ENCODE measurements around the gene LANCL3.
A peak's percentile ranks its signal among the peaks of the same experiment; 100 is the strongest.
"Not testable (repeated sequence)": the region's sequence is repeated elsewhere in the genome, so short reads cannot be mapped to it uniquely, and the experiment has no call there.

LANCL3 gene

DNA sequence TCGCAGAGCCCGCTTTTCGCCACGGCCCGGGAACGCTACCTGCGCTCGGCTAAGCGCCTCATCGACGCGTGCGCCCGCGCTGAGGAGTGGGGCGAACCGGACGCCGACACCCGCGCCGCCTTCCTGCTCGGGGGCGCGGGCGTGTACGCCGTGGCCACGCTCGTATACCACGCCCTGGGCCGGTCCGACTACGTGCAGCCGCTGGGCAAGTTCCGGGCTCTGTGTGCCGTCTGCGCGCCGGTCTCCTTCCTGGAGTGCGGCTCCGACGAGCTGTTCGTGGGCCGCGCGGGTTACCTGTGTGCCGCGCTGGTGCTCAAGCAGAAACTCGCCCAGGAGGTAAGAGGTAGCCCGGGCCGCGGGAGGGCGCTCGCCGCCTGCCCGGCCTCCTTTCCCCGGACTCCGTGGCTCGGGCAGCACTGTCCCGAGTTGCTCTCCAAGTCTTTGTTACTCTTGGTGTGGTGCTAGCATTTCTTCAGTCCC, 687 bp downstream of the LANCL3 start:
- peak overlapping the region; percentile 20 for H3K4me3 ChIP-seq (ENCODE audit: low read depth, low read length)
- not testable (repeated sequence) for DNase-seq (ENCODE audit: low read depth, low spot score)

DNA sequence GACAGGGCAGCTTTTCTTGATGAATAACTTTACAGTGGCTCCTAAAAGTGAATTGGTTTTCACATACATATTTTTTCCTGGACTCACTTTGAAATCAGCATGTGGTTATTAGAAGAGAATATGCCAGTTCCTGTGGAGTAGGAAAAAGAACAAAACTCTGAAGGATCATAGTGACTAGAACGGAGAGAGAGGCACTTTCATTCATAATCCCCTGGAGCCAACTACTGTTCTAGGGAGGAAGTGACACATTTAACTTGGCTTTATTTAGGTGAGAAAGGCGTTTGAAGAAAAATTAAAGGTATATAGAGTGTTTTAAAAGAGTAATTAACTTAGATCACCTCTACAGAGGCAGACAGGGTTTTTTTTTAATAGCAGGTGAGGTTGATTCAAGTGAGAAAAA, 1.7 kb downstream of the LANCL3 start:
- in situ Hi-C loops (cut with HindIII; ENCODE audit: low sequenced_read_pairs); DNase-seq (ENCODE audit: low read depth, low spot score); H3K4me3 ChIP-seq (ENCODE audit: low read depth, low read length): not testable (repeated sequence)

More for the DNA sequence above, 687 bp downstream of the LANCL3 start:
- in situ Hi-C loops (cut with HindIII; ENCODE audit: low sequenced_read_pairs), result not testable (repeated sequence)
- TF ChIP-seq, protein P1, sequence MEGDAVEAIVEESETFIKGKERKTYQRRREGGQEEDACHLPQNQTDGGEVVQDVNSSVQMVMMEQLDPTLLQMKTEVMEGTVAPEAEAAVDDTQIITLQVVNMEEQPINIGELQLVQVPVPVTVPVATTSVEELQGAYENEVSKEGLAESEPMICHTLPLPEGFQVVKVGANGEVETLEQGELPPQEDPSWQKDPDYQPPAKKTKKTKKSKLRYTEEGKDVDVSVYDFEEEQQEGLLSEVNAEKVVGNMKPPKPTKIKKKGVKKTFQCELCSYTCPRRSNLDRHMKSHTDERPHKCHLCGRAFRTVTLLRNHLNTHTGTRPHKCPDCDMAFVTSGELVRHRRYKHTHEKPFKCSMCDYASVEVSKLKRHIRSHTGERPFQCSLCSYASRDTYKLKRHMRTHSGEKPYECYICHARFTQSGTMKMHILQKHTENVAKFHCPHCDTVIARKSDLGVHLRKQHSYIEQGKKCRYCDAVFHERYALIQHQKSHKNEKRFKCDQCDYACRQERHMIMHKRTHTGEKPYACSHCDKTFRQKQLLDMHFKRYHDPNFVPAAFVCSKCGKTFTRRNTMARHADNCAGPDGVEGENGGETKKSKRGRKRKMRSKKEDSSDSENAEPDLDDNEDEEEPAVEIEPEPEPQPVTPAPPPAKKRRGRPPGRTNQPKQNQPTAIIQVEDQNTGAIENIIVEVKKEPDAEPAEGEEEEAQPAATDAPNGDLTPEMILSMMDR (IDR thresholded peaks at IDR 0.05; ENCODE audit: low read depth, low read length), result peak; percentile 25

DNA sequence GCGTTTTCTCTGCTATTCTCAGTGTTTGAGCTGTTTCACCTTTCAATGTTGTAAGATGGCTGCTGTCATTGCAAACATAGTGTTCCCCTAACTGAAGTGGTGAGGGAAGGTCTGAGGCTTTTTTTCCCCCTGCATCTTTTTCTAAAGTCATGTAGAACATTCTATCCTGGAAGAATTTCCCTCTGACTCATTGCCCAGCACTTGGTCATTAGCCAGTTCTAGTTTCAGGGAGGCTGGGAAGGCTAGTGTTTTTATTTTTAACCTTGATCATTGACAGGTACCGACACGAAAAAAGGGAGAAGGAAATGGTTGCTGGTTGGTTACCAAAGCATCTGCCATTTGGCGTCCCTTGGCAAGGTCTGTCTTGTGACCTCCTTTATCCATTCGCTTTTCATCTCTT, 6.6 kb downstream of the LANCL3 start:
- TF ChIP-seq, protein P1 (IDR thresholded peaks at IDR 0.05; ENCODE audit: low read depth, low read length), result no peak
- in situ Hi-C loops (cut with HindIII; ENCODE audit: low sequenced_read_pairs), result no loop called here
- peak; percentile 26 for DNase-seq (ENCODE audit: low read depth, low spot score)
- H3K4me3 ChIP-seq (ENCODE audit: low read depth, low read length), result no peak overlapping the region

DNA sequence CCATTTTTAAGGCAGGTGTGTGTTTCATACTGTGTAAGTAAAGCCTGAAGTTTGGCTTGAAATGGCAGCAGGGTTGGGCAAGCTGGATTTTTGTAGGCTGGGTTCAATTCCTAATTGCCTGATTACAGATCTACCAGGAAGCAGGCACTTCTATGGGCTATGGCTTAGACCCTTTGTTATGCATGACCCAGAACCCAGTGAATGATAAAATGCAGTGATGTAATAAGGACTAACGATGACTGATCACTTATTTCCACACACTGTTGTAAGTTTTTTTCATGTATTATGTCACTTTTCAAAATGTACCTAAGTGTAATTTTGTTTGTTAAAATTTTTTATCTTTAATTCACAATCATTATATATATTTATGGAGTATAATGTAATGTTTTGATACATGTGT, 8.6 kb downstream of the LANCL3 start:
- no peak for DNase-seq (ENCODE audit: low read depth, low spot score)
- H3K4me3 ChIP-seq (ENCODE audit: low read depth, low read length), result no peak overlapping the region
- in situ Hi-C loops (cut with HindIII; ENCODE audit: low sequenced_read_pairs), result no loop called here
- TF ChIP-seq, protein P1 (IDR thresholded peaks at IDR 0.05; ENCODE audit: low read depth, low read length), result no peak

DNA sequence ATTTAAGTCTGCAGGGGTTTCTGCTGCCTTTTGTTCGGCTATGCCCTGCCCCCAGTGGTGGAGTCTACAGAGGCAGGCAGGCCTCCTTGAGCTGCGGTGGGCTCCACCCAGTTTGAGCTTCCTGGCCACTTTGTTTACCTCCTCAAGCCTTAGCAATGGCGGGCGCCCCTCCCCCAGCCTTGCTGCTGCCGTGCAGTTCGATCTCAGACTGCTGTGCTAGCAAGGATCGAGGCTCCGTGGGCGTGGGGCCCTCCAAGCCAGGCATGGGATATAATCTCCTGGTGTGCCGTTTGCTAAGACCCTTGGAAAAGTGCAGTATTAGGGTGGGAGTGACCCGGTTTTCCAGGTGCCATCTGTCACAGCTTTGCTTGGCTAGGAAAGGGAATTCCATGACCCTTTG, 15.9 kb downstream of the LANCL3 start:
- in situ Hi-C loops (cut with HindIII; ENCODE audit: low sequenced_read_pairs); DNase-seq (ENCODE audit: low read depth, low spot score); H3K4me3 ChIP-seq (ENCODE audit: low read depth, low read length): not testable (repeated sequence)

DNA sequence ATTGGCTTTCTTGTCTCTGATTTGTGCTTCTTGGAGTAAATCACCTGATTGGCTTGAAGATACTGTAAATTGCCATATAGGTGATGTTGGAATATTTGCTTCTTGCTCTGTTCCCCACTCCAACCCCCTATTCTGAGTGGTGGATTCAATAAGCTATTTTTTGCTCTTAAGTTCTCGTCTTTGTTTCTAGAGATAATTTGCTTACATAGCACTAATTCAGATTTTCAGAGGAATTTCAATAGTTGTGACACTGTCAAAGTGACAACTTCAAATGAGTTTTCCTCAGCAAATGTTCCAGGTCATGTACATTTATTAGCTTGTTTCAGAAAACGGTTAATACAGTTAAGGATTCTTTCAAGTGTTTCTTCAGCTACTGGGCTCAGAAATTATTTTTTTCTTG, 18.6 kb downstream of the LANCL3 start:
- DNase-seq (ENCODE audit: low read depth, low spot score), result no peak
- in situ Hi-C loops (cut with HindIII; ENCODE audit: low sequenced_read_pairs), result no loop called here
- no peak overlapping the region for H3K4me3 ChIP-seq (ENCODE audit: low read depth, low read length)
- TF ChIP-seq, protein P1 (IDR thresholded peaks at IDR 0.05; ENCODE audit: low read depth, low read length), result no peak

DNA sequence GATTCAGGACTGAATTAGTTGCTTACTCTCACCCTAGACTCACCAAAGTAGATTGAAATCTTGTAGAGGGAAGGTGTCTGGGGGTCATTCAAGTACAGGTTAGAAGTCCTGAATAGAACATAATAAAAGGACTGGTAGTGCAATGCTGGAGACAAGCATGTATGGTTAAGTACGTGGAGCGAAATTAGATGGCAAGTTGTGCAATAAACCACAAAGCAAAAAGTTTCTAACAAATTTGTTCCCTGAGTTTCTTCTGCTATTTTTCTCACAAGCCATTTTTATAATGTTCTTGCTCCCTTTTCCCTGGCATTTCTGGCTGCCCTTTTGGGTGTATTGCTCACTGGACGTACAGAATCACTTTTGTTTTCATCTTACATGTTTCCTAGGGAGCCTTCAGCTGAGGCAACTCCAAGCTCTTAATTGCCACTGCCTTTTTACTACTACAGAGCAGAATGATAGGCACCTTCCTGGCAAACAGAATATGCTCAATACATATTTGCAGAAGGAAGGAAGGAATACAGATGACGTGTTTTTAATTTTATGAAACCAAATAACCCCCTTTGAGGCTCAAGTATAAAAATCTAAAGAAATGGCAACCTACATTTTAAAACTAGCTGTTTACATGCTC, 23.4 kb downstream of the LANCL3 start:
- in situ Hi-C loops (cut with HindIII; ENCODE audit: low sequenced_read_pairs), result no loop called here
- no peak overlapping the region for H3K4me3 ChIP-seq (ENCODE audit: low read depth, low read length)
- TF ChIP-seq, protein P1 (IDR thresholded peaks at IDR 0.05; ENCODE audit: low read depth, low read length), result no peak
- DNase-seq (ENCODE audit: low read depth, low spot score), result no peak

DNA sequence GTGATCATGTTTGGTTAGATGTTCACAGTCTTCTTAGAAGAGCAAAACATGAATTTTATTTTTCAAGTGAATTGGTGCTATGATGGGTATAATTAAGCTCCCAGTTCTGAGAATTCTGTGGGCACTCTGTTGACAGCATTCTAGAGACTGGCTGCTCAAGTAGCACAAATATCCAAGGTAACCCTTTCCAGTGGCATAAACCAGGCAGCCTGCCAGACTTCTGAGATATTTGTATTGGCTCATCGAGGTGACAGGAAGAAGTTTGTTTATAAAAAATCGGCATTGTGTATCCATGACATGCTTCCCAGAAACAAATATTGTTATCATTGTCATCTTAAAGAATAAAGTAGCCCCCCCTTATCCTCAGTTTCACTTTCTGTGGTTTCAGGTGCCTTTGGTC, 28.3 kb downstream of the LANCL3 start:
- TF ChIP-seq, protein P1 (IDR thresholded peaks at IDR 0.05; ENCODE audit: low read depth, low read length), result no peak
- DNase-seq (ENCODE audit: low read depth, low spot score), result no peak

More for the DNA sequence above, 28.3 kb downstream of the LANCL3 start:
- no peak overlapping the region for H3K4me3 ChIP-seq (ENCODE audit: low read depth, low read length)
- in situ Hi-C loops (cut with HindIII; ENCODE audit: low sequenced_read_pairs), result no loop called here
